Breast epithelium (tissue), 3 donors: ENCODE data around the gene MBP.

Experiments used
- POLR2A ChIP-seq: fragments of 450-650 bp; IDR thresholded peaks from one replicate; pipeline ENCODE4 v1.6.1; 2016; ENCODE audit warnings: antibody characterized with exemption, mild to moderate bottlenecking, moderate library complexity
- POLR2AphosphoS5 ChIP-seq, 3 donors: sonication (generic); formaldehyde crosslinking; IDR thresholded peaks; one replicate each; pipeline ENCODE4 v1.6.1; 2017; ENCODE audit warnings: antibody characterized with exemption in 3 of 3

DNA sequence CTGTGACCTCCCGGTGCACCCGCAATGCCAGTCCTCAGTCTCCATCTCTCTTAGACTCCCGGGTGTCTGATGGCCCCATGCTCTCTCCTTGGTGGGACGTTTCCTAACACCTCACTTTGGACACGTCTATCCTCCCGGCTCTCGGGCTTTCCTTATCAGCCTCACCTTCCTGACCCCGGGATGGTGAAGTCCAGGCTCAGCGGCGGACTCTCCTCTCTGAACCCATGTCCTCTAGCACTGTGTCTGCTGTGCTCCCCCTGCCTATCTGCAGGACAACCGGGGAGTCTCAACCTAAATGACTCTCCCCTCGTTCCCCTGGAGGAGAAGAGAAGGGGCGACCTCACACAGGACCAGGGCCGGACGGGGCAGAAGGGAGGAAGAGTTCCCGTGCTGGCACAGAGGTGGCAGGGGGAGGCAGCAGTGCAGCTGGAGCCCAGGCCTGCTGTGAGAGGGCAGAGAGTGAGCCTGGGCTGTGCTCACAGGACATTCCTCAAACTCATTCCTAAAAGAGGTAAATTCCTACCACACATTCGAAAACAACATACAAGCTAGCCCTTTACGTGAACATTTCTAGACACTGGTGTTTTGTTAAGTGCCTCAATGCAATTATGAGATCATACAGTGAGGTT, 41.9 kb downstream of the MBP start:
- TF ChIP-seq POLR2A: no peak
- no peak for TF ChIP-seq POLR2AphosphoS5 (IDR thresholded peaks at IDR 0.05)
